Gastroesophageal sphincter (tissue), 4 donors: ENCODE measurements around the gene MTA2. TPM values are rescaled to one million over a fixed set of nuclear protein-coding genes. Genes with fewer than 3 reads are reported as not detected.
A peak's percentile ranks its signal among the peaks of the same experiment; 100 is the strongest.
"Not testable (repeated sequence)": the region's sequence is repeated elsewhere in the genome, so short reads cannot be mapped to it uniquely, and the experiment has no call there.

Source experiments
- ATAC-seq: fragments of 150-250 bp; one replicate; pipeline ENCODE4 v1.9.1; 2016; ENCODE audit warnings: mild to moderate bottlenecking, moderate library complexity
- H3K27ac ChIP-seq, 4 donors: fragments of 200-600 bp; sonication (generic) in 3 of 4; 1 replicate in 3 of 4; 2 replicates in 1 of 4; pipeline ENCODE4 v1.5.1; 2016 to 2019
- H3K27me3 ChIP-seq: fragments of 200-600 bp; sonication (generic); one replicate; pipeline ENCODE4 v1.5.1; 2019
- H3K36me3 ChIP-seq, 2 donors: fragments of 200-600 bp; sonication (generic); one replicate each; pipeline ENCODE4 v1.5.1; 2019; ENCODE audit warnings: control low read depth in 1 of 2
- H3K4me1 ChIP-seq, 3 donors: fragments of 200-600 bp; sonication (generic); 1 replicate in 2 of 3; 2 replicates in 1 of 3; pipeline ENCODE4 v1.5.1; 2016 to 2019; ENCODE audit warnings: control low read depth in 2 of 3
- H3K4me3 ChIP-seq, 2 donors: fragments of 200-600 bp; sonication (generic); one replicate each; pipeline ENCODE4 v1.5.1; 2019; ENCODE audit warnings: mild to moderate bottlenecking in 1 of 2, moderate library complexity in 1 of 2
- H3K9me3 ChIP-seq, 3 donors: fragments of 200-600 bp; sonication (generic); one replicate each; pipeline ENCODE4 v1.5.1; 2017 to 2019; ENCODE audit warnings: control low read depth in 2 of 3
- EP300 ChIP-seq: sonication (generic); formaldehyde crosslinking; IDR thresholded peaks from one replicate; pipeline ENCODE4 v1.6.1; 2017; ENCODE audit warnings: antibody characterized with exemption, mild to moderate bottlenecking
- POLR2A ChIP-seq, 2 donors: fragments of 450-650 bp; IDR thresholded peaks; one replicate each; pipeline ENCODE4 v1.6.1; 2017; ENCODE audit warnings: antibody characterized with exemption in 2 of 2, mild to moderate bottlenecking in 2 of 2, moderate library complexity in 1 of 2
- POLR2AphosphoS5 ChIP-seq: sonication (generic); formaldehyde crosslinking; IDR thresholded peaks from one replicate; pipeline ENCODE4 v1.6.1; 2017; ENCODE audit warnings: antibody characterized with exemption
- WGBS, 2 donors: methylation state at CpG; one replicate each; pipeline ENCODE4 v1.1.5; 2018; ENCODE audit warnings: low coverage in 1 of 2; 5-methylcytosine and 5-hydroxymethylcytosine counted together
- total RNA-seq, 4 donors: library from RNA; depleted of rRNA; stranded (reverse); fragments of >200 nt; gene quantifications; one replicate each; pipeline ENCODE4 v1.1.0, GENCODE V29; 2016
- TF ChIP-seq, protein P1 (sequence below), 4 experiments: fragments of 200-600 bp in 2 of 4; fragments of 450-650 bp in 2 of 4; sonication (generic) in 1 of 4; IDR thresholded peaks; one replicate each; pipeline ENCODE4 v1.5.1; 2017 to 2019; ENCODE audit warnings: antibody characterized with exemption in 4 of 4, mild to moderate bottlenecking in 2 of 4, moderate library complexity in 2 of 4

MTA2 gene
- total RNA-seq, 4 donors from 2014 or later = 67.9 to 88.7 (median 85.6) TPM

DNA sequence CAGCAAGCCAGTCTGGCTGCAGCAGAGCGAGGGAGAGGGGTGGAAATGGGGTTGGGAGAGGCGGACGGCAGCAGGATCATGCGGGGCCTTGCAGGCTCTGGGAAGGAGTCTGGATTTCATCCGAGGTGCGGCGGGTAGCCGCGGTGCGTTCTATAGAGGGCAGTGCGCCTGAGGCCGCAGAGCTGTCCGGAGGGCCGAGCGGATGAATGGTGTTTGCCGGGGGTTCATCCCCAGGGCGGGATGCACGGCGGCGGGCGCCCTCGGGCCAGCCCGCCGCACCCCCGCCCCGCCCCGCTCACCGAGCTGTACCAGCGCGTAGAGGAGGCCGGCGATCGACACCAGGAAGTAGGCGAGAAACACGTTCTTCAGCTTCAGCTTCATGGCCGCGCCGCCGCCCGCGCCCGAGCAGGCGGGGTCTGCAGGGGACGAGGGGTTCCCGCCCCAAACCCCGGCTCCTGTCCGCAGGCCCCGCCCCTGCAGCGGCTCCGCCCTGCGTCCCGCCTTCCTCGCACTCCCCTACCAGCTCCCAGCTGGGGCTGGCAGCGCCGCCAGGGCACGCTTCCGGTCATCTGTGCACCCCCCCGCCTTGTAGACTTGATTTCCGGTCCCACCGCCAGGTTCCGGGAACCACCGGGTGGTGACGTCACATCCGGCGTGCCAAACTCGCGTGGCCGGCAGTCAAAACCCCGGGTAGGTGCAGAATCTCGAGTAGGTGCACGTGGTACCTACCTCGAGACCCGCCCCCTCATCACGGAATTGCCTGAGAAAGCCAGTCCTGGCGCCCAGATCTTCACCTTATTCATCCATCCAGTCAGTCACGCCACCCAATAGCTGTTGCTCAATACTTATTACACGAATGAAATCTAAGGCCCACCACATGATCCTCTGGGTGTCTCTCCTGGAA, 20.2 kb upstream of the MTA2 start, which contains the start of gene B3GAT3:
B3GAT3 (minus strand) TSS at position 420 of the 904 bp plus-strand sequence; CDS start at position 381, 39 bp downstream.
- peak within 1 kb of the TSS; percentile 69 to 88 (median 86) for H3K27ac ChIP-seq
- peaks cover 0 to 29% (median 11%) of the 10 kb centered on the region in 3 donors for H3K4me1 ChIP-seq
- peak within 1 kb of the TSS; percentile 63 to 73 for H3K4me3 ChIP-seq
- no peaks in the 10 kb centered on the region for H3K27me3 ChIP-seq
- WGBS, 2 donors = 0 to 4% methylated on average over 3 to 13 of the region's 77 CpGs
- H3K9me3 ChIP-seq = no peaks in the 10 kb centered on the region
- TF ChIP-seq, protein P1, sequence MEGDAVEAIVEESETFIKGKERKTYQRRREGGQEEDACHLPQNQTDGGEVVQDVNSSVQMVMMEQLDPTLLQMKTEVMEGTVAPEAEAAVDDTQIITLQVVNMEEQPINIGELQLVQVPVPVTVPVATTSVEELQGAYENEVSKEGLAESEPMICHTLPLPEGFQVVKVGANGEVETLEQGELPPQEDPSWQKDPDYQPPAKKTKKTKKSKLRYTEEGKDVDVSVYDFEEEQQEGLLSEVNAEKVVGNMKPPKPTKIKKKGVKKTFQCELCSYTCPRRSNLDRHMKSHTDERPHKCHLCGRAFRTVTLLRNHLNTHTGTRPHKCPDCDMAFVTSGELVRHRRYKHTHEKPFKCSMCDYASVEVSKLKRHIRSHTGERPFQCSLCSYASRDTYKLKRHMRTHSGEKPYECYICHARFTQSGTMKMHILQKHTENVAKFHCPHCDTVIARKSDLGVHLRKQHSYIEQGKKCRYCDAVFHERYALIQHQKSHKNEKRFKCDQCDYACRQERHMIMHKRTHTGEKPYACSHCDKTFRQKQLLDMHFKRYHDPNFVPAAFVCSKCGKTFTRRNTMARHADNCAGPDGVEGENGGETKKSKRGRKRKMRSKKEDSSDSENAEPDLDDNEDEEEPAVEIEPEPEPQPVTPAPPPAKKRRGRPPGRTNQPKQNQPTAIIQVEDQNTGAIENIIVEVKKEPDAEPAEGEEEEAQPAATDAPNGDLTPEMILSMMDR (IDR thresholded peaks at IDR 0.05) = peak in 3 of 4 experiments; percentile 34 to 39 (median 37)
- no peak for TF ChIP-seq EP300
- TF ChIP-seq POLR2AphosphoS5 = peak; percentile 97
- TF ChIP-seq POLR2A (IDR thresholded peaks at IDR 0.05) = peak; percentile 77 to 79
- H3K36me3 ChIP-seq = peaks cover 0 to 48% of the 10 kb centered on the region in 2 donors
- peak; percentile 99 for ATAC-seq

DNA sequence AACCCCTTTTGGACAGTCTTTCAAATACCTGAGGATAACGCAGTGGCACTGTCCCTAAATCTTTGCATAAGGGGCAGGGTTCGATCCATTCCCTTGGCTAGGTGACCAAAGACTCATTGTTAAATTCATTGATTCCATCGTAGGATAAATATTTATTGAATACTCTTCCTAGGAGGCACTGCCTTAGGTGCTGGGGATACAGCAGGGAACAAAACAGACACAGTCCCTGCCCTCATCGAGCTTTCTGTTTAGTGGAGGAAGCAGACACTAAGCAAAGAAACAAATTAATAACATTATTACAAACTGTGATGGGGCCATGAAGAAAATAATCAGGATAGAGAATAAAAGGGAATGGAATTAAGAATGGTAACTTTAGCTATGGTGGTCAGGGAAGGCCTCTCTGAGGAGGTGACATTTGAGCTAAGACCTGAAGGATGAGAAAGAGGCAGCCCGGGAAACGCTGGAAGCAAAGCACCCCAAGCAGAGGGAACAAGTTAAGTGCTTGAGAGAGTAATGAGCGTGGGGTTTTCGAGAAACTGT, 19.4 kb upstream of the MTA2 start:
- Histone ChIP-seq H3K36me3 (peaks cover 0 to 48% of the 10 kb centered on the region in 2 donors), H3K4me3 (peak overlapping the region; percentile 63 to 73), H3K4me1 (peaks cover 0 to 29% (median 11%) of the 10 kb centered on the region in 3 donors), H3K27ac (peak overlapping the region; percentile 58 to 88 (median 86)), H3K9me3 (no peaks in the 10 kb centered on the region), H3K27me3 (no peaks in the 10 kb centered on the region)
- TF ChIP-seq POLR2AphosphoS5 (no peak), POLR2A (IDR thresholded peaks at IDR 0.05) (no peak), EP300 (no peak)
- TF ChIP-seq, protein P1 (IDR thresholded peaks at IDR 0.05) = no peak
- WGBS, 2 donors = 24 to 31% methylated on average over 6 to 8 of the region's 8 CpGs
- ATAC-seq = no peak

DNA sequence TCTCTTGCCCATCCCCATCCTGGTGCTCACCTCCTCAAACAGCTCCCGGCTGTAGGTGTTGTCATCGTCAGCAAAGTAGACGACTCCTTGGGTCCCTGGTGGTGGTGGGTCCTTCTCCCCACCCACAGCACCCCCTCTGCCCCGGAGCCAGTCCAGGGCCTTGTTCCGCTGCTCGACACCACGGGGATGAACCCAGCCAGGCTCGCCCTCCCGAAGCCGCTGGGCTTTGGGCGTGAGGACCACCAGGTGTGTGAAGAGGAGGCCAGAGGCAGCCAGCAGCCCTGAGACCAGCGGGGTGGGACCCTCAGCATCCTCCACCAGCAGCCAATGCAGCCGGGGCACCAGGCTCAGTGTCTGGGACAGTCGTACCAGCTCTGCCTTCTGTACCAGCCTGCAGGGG, 15.3 kb upstream of the MTA2 start:
- ATAC-seq, H3K9me3 ChIP-seq, H3K27me3 ChIP-seq, H3K27ac ChIP-seq, H3K4me3 ChIP-seq: not testable (repeated sequence)
- Histone ChIP-seq H3K4me1 (peaks cover 0 to 37% (median 14%) of the 10 kb centered on the region in 3 donors), H3K36me3 (peaks cover 0 to 48% of the 10 kb centered on the region in 2 donors)
- WGBS, 2 donors = 92 to 100% methylated on average over 1 to 6 of the region's 14 CpGs

DNA sequence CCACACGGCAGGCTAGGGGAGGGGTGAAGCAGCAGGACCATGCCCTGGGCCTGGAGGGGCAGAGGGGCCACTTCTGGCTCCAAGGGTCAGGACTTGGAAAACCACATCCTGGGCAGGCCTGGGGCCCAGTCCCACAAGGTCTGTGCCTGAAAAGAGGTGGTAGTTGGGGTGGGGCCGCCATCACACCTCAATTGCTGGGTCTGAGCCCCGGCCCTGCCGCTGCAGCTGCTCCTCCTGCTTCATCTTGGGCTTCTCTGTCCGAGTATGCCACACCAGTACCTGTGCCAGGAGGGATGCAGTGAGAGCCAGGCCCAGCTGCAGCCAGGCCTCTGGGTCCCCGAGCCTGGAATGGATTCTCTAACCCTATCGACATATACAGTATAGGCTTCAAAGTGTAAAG, 13.9 kb upstream of the MTA2 start:
- TF ChIP-seq EP300 (no peak), POLR2A (IDR thresholded peaks at IDR 0.05) (no peak), POLR2AphosphoS5 (no peak)
- TF ChIP-seq, protein P1 (IDR thresholded peaks at IDR 0.05) = no peak
- Histone ChIP-seq H3K27ac (no peak overlapping the region), H3K36me3 (peaks cover 0 to 54% of the 10 kb centered on the region in 2 donors), H3K27me3 (no peaks in the 10 kb centered on the region), H3K9me3 (no peaks in the 10 kb centered on the region), H3K4me3 (no peak overlapping the region), H3K4me1 (peaks cover 2 to 42% (median 20%) of the 10 kb centered on the region in 3 donors)
- no CpG with 5 or more reads among the region's 7 CpGs for WGBS, 2 donors
- ATAC-seq = no peak

DNA sequence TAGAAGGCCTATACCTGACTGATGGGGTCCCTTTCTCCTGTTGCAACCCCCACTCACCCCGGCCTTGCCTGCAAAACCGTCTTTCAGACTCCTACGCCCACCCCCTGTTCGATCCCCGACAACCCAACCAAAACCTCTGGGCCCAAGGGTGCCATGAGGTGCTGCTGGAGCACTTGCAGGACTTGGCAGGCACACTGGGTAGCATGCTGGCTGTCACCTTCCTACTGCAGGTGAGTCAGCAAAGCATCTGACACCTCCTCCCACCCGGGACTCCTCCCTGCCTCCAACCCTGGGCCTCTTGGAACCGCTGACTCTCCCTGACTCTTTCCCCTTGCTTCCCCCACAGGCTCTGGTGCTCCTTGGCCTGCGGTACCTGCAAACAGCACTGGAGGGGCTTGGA, 12.6 kb upstream of the MTA2 start:
- no peaks in the 10 kb centered on the region for H3K9me3 ChIP-seq
- no peaks in the 10 kb centered on the region for H3K27me3 ChIP-seq
- ATAC-seq = no peak
- peaks cover 2 to 44% (median 21%) of the 10 kb centered on the region in 3 donors for H3K4me1 ChIP-seq
- H3K27ac ChIP-seq = peak overlapping the region in 3 of 4 donors; percentile 96 to 98 (median 96)
- WGBS, 2 donors = 50 to 55% methylated on average over 1 to 7 of the region's 8 CpGs
- no peak overlapping the region for H3K4me3 ChIP-seq
- H3K36me3 ChIP-seq = peaks cover 0 to 63% of the 10 kb centered on the region in 2 donors
- TF ChIP-seq POLR2AphosphoS5 = no peak
- TF ChIP-seq POLR2A (IDR thresholded peaks at IDR 0.05) = no peak
- TF ChIP-seq, protein P1 (IDR thresholded peaks at IDR 0.05) = no peak
- no peak for TF ChIP-seq EP300
